GM19455 (cell line): Measurements from ENCODE around the gene TLE4.

Source experiments
- ATAC-seq: cut with Tn5 transposase; IDR thresholded peaks from one replicate; pipeline ENCODE4 v1.9.1; 2021; ENCODE audit not compliant: unreplicated experiment

TLE4 gene

GRCh38 chr9:79765466-79765865 lies 193.7 kb downstream of the TLE4 start:
- no peak for ATAC-seq

- no peak for ATAC-seq
These were observed 194.3 kb downstream of the TLE4 start for GRCh38 chr9:79766091-79766490.

GRCh38 chr9:79768194-79768593 lies 196.4 kb downstream of the TLE4 start:
- no peak for ATAC-seq

- ATAC-seq: no peak
These were observed 197.9 kb downstream of the TLE4 start for GRCh38 chr9:79769476-79770275.

- no peak for ATAC-seq
These were observed 202.6 kb downstream of the TLE4 start for GRCh38 chr9:79774356-79774755.
